Mesenchymal stem cell (in vitro differentiated cells and primary cell): Measurements from ENCODE around the gene TUBE1.
A peak's percentile ranks its signal among the peaks of the same experiment; 100 is the strongest.

ENCODE experiments used
- DNase-seq: peaks from one replicate; pipeline ENCODE4 v3.0.0-alpha.2; 2013
- H2AFZ ChIP-seq: one replicate; pipeline ENCODE4 v1.6.1; 2013; ENCODE audit warnings: low read depth, mild to moderate bottlenecking, control low read depth, inconsistent platforms, low read length, moderate library complexity
- H2AK5ac ChIP-seq: 2 replicates; pipeline ENCODE4 v1.6.1; 2013; ENCODE audit warnings: low read length, moderate library complexity, mild to moderate bottlenecking, inconsistent platforms; ENCODE audit not compliant: severe bottlenecking
- H2BK120ac ChIP-seq: one replicate; pipeline ENCODE4 v1.6.1; 2013; ENCODE audit warnings: low read depth, mild to moderate bottlenecking, inconsistent platforms, low read length, moderate library complexity
- H2BK12ac ChIP-seq, 2 experiments: one replicate each; pipeline ENCODE4 v1.6.1; 2013; ENCODE audit warnings: inconsistent platforms in 2 of 2, low read length in 2 of 2, mild to moderate bottlenecking in 2 of 2, moderate library complexity in 2 of 2, control low read depth in 1 of 2
- H2BK15ac ChIP-seq: one replicate; pipeline ENCODE4 v1.6.1; 2013; ENCODE audit warnings: mild to moderate bottlenecking, low read depth, inconsistent platforms; ENCODE audit not compliant: poor library complexity, severe bottlenecking
- H2BK5ac ChIP-seq: 2 replicates; pipeline ENCODE4 v1.6.1; 2013; ENCODE audit warnings: low read depth, mild to moderate bottlenecking, low read length, control low read depth, inconsistent platforms; ENCODE audit not compliant: poor library complexity, severe bottlenecking
- H3K14ac ChIP-seq, 2 experiments: one replicate each; pipeline ENCODE4 v1.6.1; 2013; ENCODE audit warnings: inconsistent platforms in 2 of 2, low read length in 2 of 2, control low read depth in 1 of 2, mild to moderate bottlenecking in 1 of 2, moderate library complexity in 1 of 2
- H3K18ac ChIP-seq, 2 experiments: one replicate each; pipeline ENCODE4 v1.6.1; 2013; ENCODE audit warnings: inconsistent platforms in 2 of 2, low read length in 2 of 2, control low read depth in 1 of 2, low read depth in 1 of 2, mild to moderate bottlenecking in 1 of 2
- H3K23ac ChIP-seq, 2 experiments: one replicate each; pipeline ENCODE4 v1.6.1; 2013; ENCODE audit warnings: inconsistent platforms in 2 of 2, low read length in 2 of 2, mild to moderate bottlenecking in 2 of 2, moderate library complexity in 2 of 2, control low read depth in 1 of 2
- H3K27ac ChIP-seq: 2 replicates; pipeline ENCODE4 v1.5.1; 2013; ENCODE audit warnings: mild to moderate bottlenecking, moderate library complexity, low read length, control low read depth, inconsistent platforms; ENCODE audit not compliant: poor library complexity, severe bottlenecking
- H3K27me3 ChIP-seq, 2 experiments: 2 replicates each; pipeline versions ENCODE4 v1.6.1 to v1.7.0; 2013; ENCODE audit warnings: low read length in 2 of 2, mild to moderate bottlenecking in 2 of 2, moderate library complexity in 2 of 2, control low read depth in 1 of 2, inconsistent platforms in 1 of 2; ENCODE audit not compliant: control insufficient read depth in 1 of 2, insufficient read depth in 1 of 2
- H3K36me3 ChIP-seq, 2 experiments: 2 replicates each; pipeline versions ENCODE4 v1.6.1 to v1.7.0; 2013; ENCODE audit warnings: low read length in 2 of 2, control low read depth in 1 of 2, inconsistent platforms in 1 of 2, low read depth in 1 of 2, mild to moderate bottlenecking in 1 of 2; ENCODE audit not compliant: insufficient read depth in 2 of 2, control insufficient read depth in 1 of 2
- H3K4ac ChIP-seq, 2 experiments: one replicate each; pipeline ENCODE4 v1.6.1; 2013; ENCODE audit warnings: inconsistent platforms in 2 of 2, low read length in 2 of 2, mild to moderate bottlenecking in 2 of 2, moderate library complexity in 2 of 2, control low read depth in 1 of 2, low read depth in 1 of 2
- H3K4me1 ChIP-seq: 2 replicates; pipeline ENCODE4 v1.6.1; 2013; ENCODE audit warnings: low read depth, low read length, control low read depth; ENCODE audit not compliant: control insufficient read depth, insufficient read depth
- H3K4me2 ChIP-seq: 2 replicates; pipeline ENCODE4 v1.6.1; 2013; ENCODE audit warnings: low read length, mild to moderate bottlenecking, inconsistent platforms; ENCODE audit not compliant: poor library complexity, severe bottlenecking
- H3K4me3 ChIP-seq, 2 experiments: 2 replicates each; pipeline versions ENCODE4 v1.5.1 to v1.7.0; 2013; ENCODE audit warnings: low read length in 2 of 2, mild to moderate bottlenecking in 2 of 2, control low read depth in 1 of 2, low read depth in 1 of 2; ENCODE audit not compliant: insufficient read depth in 1 of 2
- H3K79me1 ChIP-seq: replicated peaks from 2 replicates; pipeline ENCODE4 v1.6.1; 2013; ENCODE audit warnings: mild to moderate bottlenecking, control low read depth, low read length, inconsistent platforms; ENCODE audit not compliant: poor library complexity, severe bottlenecking
- H3K9ac ChIP-seq: 2 replicates; pipeline ENCODE4 v1.7.0; 2013; ENCODE audit warnings: mild to moderate bottlenecking, low read length, moderate library complexity
- H3K9me3 ChIP-seq: 2 replicates; pipeline ENCODE4 v1.7.0; 2013; ENCODE audit warnings: mild to moderate bottlenecking, low read length; ENCODE audit not compliant: control insufficient read depth
- H4K8ac ChIP-seq: one replicate; pipeline ENCODE4 v1.6.1; 2013; ENCODE audit warnings: inconsistent platforms, mild to moderate bottlenecking, low read length, moderate library complexity
- H4K91ac ChIP-seq: one replicate; pipeline ENCODE4 v1.6.1; 2013; ENCODE audit warnings: mild to moderate bottlenecking, low read length, inconsistent platforms
- WGBS: methylation state at CpG from one replicate; pipeline ENCODE4 v1.1.7; 2013; ENCODE audit warnings: mixed read lengths; 5-methylcytosine and 5-hydroxymethylcytosine counted together

The TUBE1 gene

DNA sequence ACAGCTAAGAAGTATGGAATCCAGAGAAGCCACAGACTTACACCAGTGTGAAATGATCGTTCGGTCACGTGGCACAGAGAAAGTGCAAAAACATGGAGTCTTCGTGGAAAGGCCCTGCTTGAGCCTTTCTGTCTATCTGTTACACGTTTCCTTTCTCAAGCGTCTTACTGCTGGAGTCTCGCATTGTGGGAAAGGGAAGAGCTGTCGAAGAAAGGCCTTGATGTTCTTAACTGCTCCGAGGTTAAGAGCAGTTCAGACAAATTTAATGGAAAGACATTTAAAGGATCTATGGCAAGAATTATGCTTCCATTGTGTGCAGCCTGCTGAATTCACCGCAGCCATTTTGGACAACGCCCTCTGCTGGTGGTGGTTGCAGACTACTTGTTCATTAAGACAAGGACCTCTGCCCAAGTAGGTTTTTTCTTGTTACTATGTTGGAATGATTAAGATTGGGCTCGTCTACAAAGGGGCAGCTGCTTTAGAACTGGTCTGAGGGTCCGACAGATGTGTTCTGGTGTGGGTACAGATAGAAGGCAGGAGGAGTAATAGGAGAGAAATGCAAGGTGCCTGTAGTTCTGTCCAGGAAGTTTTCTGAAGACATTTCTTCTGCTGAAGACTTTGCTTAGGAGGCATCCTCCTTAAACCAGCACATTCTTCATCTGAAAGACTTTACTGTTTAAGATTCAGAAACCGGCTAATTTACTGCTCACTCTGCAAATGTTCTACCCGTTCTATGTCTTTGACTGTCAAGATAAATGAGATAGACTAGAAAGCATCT is 58.0 kb downstream of the TUBE1 start:
- no peak overlapping the region for H2AK5ac ChIP-seq
- 73% methylated on average over 15 of the region's 15 CpGs for WGBS
- H4K91ac ChIP-seq = no peak overlapping the region

DNA sequence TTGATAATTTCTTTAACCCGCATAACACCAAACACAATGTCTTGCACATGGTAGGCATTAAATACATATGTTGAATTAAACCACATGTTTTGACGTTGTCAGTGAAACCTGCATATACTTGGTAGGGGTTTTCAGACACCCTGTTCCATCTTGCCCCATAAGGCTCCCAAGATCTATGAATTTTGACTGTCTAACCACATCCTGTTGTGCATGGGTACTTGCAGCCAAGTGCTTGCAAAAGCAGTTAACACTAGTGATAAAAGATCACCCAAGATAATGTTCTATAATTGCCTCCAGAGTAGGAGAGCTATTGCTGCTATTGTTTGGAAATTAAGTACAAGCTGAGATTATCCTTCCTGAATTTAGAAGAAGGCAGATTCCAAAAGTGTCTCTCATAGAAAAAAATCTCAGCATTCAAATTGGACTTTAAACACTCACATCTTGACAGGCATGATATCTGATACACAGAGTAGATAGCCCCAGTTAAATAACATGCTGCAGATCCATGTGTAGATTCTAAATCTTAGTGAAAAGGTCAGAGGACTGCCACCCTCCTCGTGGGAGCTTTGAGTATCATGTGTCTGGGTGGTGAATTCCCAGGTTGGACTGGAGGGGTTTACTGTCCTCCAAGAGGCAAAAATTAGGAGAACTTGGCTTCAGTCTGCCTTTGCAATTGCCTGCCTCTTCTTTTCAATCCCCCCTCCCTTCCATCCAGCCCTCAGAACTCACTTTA is 59.2 kb downstream of the TUBE1 start:
- Histone ChIP-seq H2BK12ac (no peak overlapping the region), H3K36me3 (no peaks in the 10 kb centered on the region), H3K9ac (no peak overlapping the region), H4K91ac (no peak overlapping the region), H3K4me1 (no peaks in the 10 kb centered on the region), H3K4me2 (no peak overlapping the region), H2AFZ (no peak overlapping the region), H3K27me3 (no peaks in the 10 kb centered on the region), H3K9me3 (peaks cover 5% of the 10 kb centered on the region), H3K79me1 (no peaks in the 10 kb centered on the region), H3K4me3 (no peak overlapping the region), H2AK5ac (no peak overlapping the region), H2BK5ac (no peak overlapping the region), H2BK120ac (no peak overlapping the region), H3K23ac (no peak overlapping the region), H4K8ac (no peak overlapping the region), H3K14ac (no peak overlapping the region), H3K18ac (no peak overlapping the region), H3K4ac (no peak overlapping the region), H3K27ac (no peak overlapping the region), H2BK15ac (no peak overlapping the region)
- 79% methylated on average over 2 of the region's 3 CpGs for WGBS
- DNase-seq = peak; percentile 44

More for the DNA sequence above, 58.0 kb downstream of the TUBE1 start:
- Histone ChIP-seq H4K8ac (no peak overlapping the region), H2BK5ac (no peak overlapping the region), H3K79me1 (no peaks in the 10 kb centered on the region), H3K27ac (no peak overlapping the region), H3K36me3 (no peaks in the 10 kb centered on the region), H2AFZ (no peak overlapping the region), H2BK120ac (no peak overlapping the region), H3K9ac (no peak overlapping the region), H3K18ac (no peak overlapping the region), H2BK12ac (no peak overlapping the region), H3K27me3 (no peaks in the 10 kb centered on the region), H3K4me2 (no peak overlapping the region), H3K14ac (no peak overlapping the region), H3K4ac (no peak overlapping the region), H2BK15ac (no peak overlapping the region), H3K9me3 (no peaks in the 10 kb centered on the region), H3K4me1 (no peaks in the 10 kb centered on the region), H3K4me3 (no peak overlapping the region), H3K23ac (no peak overlapping the region)
- DNase-seq = peak; percentile 72

DNA sequence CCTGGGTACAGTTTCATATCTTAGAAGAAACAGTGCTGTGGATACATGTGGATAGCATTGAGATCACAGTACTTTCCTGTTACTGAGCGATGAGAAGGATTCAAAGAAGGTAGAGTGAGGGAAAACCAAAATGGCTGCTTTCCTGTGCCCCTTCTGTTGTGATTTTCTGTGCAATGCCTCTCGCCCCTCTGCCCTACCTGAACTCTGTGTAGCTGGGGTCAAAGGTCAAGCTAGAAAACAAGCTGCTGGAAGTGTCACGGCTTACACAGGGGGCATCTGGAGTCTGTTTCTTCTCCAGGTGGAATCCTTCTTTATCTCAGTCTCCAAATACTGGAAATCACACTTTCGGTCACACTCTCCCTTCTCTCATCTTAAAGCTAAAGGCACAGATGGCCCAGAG is 60.3 kb downstream of the TUBE1 start:
- Histone ChIP-seq H4K91ac (peak overlapping the region; percentile 9), H3K9ac (no peak overlapping the region), H2AFZ (no peak overlapping the region), H3K36me3 (no peaks in the 10 kb centered on the region), H3K4me1 (no peaks in the 10 kb centered on the region), H2AK5ac (no peak overlapping the region), H3K27me3 (no peaks in the 10 kb centered on the region), H3K9me3 (peaks cover 5% of the 10 kb centered on the region), H2BK5ac (no peak overlapping the region), H3K4me3 (no peak overlapping the region), H3K14ac (no peak overlapping the region), H3K18ac (peak overlapping the region in 1 of 2 experiments; percentile 55), H3K27ac (no peak overlapping the region), H3K23ac (no peak overlapping the region), H3K4me2 (no peak overlapping the region), H4K8ac (no peak overlapping the region), H2BK12ac (peak overlapping the region in 1 of 2 experiments; percentile 95), H3K4ac (no peak overlapping the region), H3K79me1 (no peaks in the 10 kb centered on the region), H2BK120ac (no peak overlapping the region), H2BK15ac (no peak overlapping the region)
- WGBS = 79% methylated on average over 4 of the region's 4 CpGs
- no peak for DNase-seq

DNA sequence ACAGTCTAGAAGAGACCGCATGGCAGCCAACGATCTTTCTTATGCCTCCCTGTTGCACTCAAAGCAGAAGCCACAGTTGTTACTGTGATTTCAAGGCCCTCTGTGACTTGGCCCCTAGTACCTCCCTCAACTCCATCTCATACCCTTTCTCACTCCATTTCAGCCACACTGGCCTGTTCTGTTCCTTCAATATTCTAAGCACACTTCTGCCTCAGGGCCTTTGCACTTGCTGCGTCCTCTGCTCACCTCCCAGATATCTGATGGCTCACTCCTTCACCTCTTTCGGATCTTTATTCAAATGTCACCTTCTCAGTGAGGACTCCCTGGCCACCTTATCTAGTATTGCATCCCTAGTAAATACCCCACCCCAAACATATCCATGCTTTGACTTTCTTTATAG is 62.8 kb downstream of the TUBE1 start:
- no peak overlapping the region for H4K91ac ChIP-seq
- no peak overlapping the region for H2BK5ac ChIP-seq
- H3K18ac ChIP-seq = no peak overlapping the region
- H2BK15ac ChIP-seq = peak overlapping the region; percentile 26
- peaks cover 5% of the 10 kb centered on the region for H3K9me3 ChIP-seq
- DNase-seq = no peak
- H3K27me3 ChIP-seq = no peaks in the 10 kb centered on the region
- no peak overlapping the region for H2BK12ac ChIP-seq
- H3K36me3 ChIP-seq = no peaks in the 10 kb centered on the region
- H3K9ac ChIP-seq = no peak overlapping the region
- no peak overlapping the region for H3K4me3 ChIP-seq
- WGBS = over 99% methylated on average over 4 of the region's 4 CpGs
- H3K79me1 ChIP-seq = no peaks in the 10 kb centered on the region
- no peak overlapping the region for H2BK120ac ChIP-seq
- no peak overlapping the region for H3K14ac ChIP-seq
- no peak overlapping the region for H3K23ac ChIP-seq
- H3K4me1 ChIP-seq = no peaks in the 10 kb centered on the region
- no peak overlapping the region for H3K27ac ChIP-seq
- H3K4ac ChIP-seq = peak overlapping the region in 1 of 2 experiments; percentile 17
- H3K4me2 ChIP-seq = no peak overlapping the region
- no peak overlapping the region for H2AK5ac ChIP-seq
- no peak overlapping the region for H4K8ac ChIP-seq
- no peak overlapping the region for H2AFZ ChIP-seq
